ENCODE measurements around the gene CYTH4. TPM values are rescaled to one million over a fixed set of nuclear protein-coding genes. Genes with fewer than 3 reads are reported as not detected.
"Not testable (repeated sequence)": the region's sequence is repeated elsewhere in the genome, so short reads cannot be mapped to it uniquely, and the experiment has no call there.

The CYTH4 gene
- total RNA-seq, 2 donors from 2014 or later = 1.5 to 5.9 TPM

GRCh38 chr22:37328017-37328416 lies 45.7 kb downstream of the CYTH4 start:
- TF ChIP-seq, protein P1, sequence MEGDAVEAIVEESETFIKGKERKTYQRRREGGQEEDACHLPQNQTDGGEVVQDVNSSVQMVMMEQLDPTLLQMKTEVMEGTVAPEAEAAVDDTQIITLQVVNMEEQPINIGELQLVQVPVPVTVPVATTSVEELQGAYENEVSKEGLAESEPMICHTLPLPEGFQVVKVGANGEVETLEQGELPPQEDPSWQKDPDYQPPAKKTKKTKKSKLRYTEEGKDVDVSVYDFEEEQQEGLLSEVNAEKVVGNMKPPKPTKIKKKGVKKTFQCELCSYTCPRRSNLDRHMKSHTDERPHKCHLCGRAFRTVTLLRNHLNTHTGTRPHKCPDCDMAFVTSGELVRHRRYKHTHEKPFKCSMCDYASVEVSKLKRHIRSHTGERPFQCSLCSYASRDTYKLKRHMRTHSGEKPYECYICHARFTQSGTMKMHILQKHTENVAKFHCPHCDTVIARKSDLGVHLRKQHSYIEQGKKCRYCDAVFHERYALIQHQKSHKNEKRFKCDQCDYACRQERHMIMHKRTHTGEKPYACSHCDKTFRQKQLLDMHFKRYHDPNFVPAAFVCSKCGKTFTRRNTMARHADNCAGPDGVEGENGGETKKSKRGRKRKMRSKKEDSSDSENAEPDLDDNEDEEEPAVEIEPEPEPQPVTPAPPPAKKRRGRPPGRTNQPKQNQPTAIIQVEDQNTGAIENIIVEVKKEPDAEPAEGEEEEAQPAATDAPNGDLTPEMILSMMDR (IDR thresholded peaks at IDR 0.05) = no peak
- Histone ChIP-seq H3K4me1 (peaks cover 0 to 8% of the 10 kb centered on the region in 2 donors), H3K27ac (no peak overlapping the region), H3K27me3 (peaks cover 8 to 18% of the 10 kb centered on the region in 2 donors), H3K9me3 (no peaks in the 10 kb centered on the region), H3K4me3 (no peak overlapping the region), H3K36me3 (no peaks in the 10 kb centered on the region)
- no peak for DNase-seq (ENCODE audit: low spot score)

DNA sequence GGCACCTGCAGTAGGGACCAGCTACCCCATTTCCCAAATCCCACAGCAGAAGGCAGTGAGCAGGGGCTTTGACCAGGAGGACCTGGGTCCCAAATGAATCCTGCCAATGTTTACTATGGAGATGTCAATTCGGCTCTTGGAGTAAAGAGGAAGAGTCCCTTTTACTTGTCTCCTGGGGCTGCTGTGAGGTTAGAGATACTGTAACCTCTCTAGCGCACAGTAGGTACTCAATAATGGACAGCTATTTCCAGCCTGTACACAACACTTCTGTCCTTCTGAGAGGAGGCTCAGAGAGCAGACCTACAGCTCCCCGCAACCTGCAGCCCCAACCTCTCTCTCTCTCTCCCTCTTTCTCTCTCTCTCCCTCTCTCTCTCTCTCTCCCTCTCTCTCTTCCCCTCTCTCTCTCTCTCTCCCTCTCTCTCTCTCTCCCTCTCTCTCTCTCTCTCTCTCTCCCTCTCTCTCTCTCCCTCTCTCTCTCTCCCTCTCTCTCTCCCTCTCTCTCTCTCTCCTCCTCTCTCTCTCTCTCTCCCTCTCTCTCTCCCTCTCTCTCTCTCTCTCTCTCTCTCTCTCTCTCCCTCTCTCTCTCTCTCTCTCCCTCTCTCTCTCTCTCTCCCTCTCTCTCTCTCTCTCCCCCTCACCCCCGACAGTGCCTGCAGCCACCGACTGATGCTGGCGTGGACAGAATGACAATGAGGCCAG lies 46.4 kb downstream of the CYTH4 start:
- not testable (repeated sequence) for H3K27ac ChIP-seq; H3K4me3 ChIP-seq; H3K4me1 ChIP-seq; H3K9me3 ChIP-seq; H3K36me3 ChIP-seq; DNase-seq (ENCODE audit: low spot score)
- peaks cover 8 to 24% of the 10 kb centered on the region in 2 donors for H3K27me3 ChIP-seq

- Histone ChIP-seq H3K27me3 (peaks cover 15 to 30% of the 10 kb centered on the region in 2 donors), H3K4me3 (no peak overlapping the region), H3K9me3 (no peaks in the 10 kb centered on the region), H3K4me1 (peaks cover 0 to 11% of the 10 kb centered on the region in 2 donors), H3K36me3 (no peaks in the 10 kb centered on the region), H3K27ac (no peak overlapping the region)
- TF ChIP-seq, protein P1 (IDR thresholded peaks at IDR 0.05) = no peak
- DNase-seq (ENCODE audit: low spot score) = no peak
These were observed 47.2 kb downstream of the CYTH4 start for GRCh38 chr22:37329238-37330140.

DNA sequence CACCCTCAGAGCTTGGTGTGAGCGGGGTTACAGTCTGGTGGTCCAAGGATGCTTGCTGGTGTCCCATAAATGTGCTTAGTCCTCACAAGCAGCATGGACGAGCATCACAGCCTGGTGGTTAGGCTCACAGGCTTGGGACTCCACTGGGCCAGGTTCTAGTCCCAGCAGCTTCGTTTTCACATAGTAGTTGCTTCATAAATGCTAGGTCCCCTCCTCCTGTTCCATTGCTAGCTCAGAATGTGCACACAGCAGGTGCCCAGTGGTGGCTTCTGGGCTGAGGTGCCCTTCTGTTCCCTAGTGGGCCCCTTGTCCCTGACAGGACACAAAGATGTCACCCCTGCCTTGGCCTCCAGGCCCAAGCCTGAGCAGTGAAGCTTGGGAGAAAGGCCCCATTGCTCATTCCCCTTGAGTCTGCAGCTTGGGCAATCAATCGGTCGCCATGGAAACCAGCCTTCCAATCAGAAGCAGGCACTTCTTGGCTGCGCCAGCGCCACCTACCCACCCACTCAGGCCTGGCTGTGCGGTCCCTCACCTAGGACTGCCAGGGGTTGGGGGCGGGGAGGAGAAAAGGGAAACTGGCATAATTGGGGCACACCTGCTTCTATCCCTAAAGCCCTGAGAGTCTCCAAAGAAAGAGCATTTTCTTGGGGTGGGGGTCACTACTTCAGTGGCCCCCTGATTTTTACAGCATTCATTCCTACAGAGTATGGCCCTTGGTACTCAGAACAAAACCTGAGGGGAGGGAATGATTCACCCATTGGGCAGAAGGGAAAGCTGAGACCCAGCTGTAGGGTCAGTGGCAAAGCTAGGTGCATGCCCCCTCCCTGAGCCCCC lies 48.1 kb downstream of the CYTH4 start:
- Histone ChIP-seq H3K4me3 (no peak overlapping the region), H3K4me1 (peaks cover 0 to 11% of the 10 kb centered on the region in 2 donors), H3K36me3 (no peaks in the 10 kb centered on the region), H3K27ac (no peak overlapping the region), H3K9me3 (no peaks in the 10 kb centered on the region), H3K27me3 (peaks cover 19 to 30% of the 10 kb centered on the region in 2 donors)
- TF ChIP-seq, protein P1 (IDR thresholded peaks at IDR 0.05) = no peak
- DNase-seq (ENCODE audit: low spot score) = no peak

- Histone ChIP-seq H3K27me3 (peaks cover 19 to 32% of the 10 kb centered on the region in 2 donors), H3K27ac (no peak overlapping the region), H3K4me3 (no peak overlapping the region), H3K9me3 (no peaks in the 10 kb centered on the region), H3K4me1 (peaks cover 0 to 11% of the 10 kb centered on the region in 2 donors), H3K36me3 (no peaks in the 10 kb centered on the region)
- DNase-seq (ENCODE audit: low spot score) = no peak
- TF ChIP-seq, protein P1 (IDR thresholded peaks at IDR 0.05) = no peak
These were observed 48.7 kb downstream of the CYTH4 start for GRCh38 chr22:37331034-37331428.

All from right atrium auricular region (tissue), 2 donors.